ENCODE data around the gene USP38. TPM values are rescaled to one million over a fixed set of nuclear protein-coding genes. Genes with fewer than 3 reads are reported as not detected.

Gene USP38
- total RNA-seq, 4 donors from 2014 or later: 63.6 to 142 (median 102) TPM

- in situ Hi-C loops (cut with MboI; ENCODE audit: low sequenced_read_pairs in 4 of 4) (no loop called here), intact Hi-C loops (cut with DNase I; ENCODE audit: low total_unique reads) (no loop called here)
- no peaks in the 10 kb centered on the region for H3K36me3 ChIP-seq
- TF ChIP-seq POLR2A (IDR thresholded peaks at IDR 0.05) (no peak), CTCF (IDR thresholded peaks at IDR 0.05 in 4 of 5, conservative IDR thresholded peaks at IDR 0.05 in 1 of 5) (no peak)
- no peaks in the 10 kb centered on the region for H3K27me3 ChIP-seq
- H3K9me3 ChIP-seq: no peaks in the 10 kb centered on the region
- ATAC-seq: no peak
- no peak overlapping the region for H3K27ac ChIP-seq
- no peak for DNase-seq
- H3K4me1 ChIP-seq: no peaks in the 10 kb centered on the region
- no peak overlapping the region for H3K4me3 ChIP-seq
Observed at GRCh38 chr4:143270256-143270838, 85.6 kb downstream of the USP38 start.

Other genes starting within 250 kb of the USP38 start
- 10 to 100 TPM; 11.4 to 27.9 (median 26.6) TPM for gene GAB1, start 152.0 kb downstream of the USP38 start, total RNA-seq

Data from gastrocnemius medialis (tissue), 4 donors.